HG03039 (cell line): ENCODE data around the gene ARHGAP27.
A peak's percentile ranks its signal among the peaks of the same experiment; 100 is the strongest.

Experiments used
- ATAC-seq: cut with Tn5 transposase; IDR thresholded peaks from one replicate; pipeline ENCODE4 v1.9.1; 2021; ENCODE audit warnings: mild to moderate bottlenecking, moderate library complexity; ENCODE audit not compliant: unreplicated experiment

ARHGAP27 gene

DNA sequence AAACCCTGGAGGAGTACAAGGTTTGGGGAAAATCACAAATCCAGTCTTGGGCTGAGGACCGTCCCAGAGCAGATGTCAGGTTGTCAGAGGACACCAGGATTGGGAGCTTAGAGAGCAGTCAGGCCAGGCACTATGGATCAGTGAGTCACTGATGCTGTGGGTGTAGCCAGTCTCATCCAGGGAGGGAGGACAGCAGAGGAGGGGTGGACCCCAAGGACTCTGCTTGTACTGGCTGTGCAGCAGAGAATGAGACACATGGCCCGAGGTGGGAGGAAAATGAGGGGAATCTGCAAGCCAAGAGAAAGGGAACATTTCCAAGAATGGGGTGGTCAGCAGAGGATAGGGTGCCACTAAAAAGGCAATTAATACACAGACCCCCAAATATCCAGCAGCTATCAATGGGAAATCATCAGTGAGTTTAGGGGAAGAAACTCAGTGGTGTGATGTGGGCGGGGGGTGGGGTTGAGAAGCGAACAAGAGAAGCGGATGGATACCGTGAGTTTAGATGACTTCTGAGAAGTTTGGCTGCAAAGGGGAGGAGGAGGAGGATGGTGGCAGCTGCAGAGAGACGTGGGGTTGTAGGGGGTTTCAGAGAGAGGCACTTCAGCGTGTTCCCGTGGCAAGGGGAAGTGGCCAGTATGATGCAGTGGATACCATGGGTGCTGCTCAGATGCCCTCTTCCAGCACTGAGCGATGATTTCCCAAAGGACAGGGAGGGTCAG is 43.9 kb downstream of the ARHGAP27 start:
- no peak for ATAC-seq

DNA sequence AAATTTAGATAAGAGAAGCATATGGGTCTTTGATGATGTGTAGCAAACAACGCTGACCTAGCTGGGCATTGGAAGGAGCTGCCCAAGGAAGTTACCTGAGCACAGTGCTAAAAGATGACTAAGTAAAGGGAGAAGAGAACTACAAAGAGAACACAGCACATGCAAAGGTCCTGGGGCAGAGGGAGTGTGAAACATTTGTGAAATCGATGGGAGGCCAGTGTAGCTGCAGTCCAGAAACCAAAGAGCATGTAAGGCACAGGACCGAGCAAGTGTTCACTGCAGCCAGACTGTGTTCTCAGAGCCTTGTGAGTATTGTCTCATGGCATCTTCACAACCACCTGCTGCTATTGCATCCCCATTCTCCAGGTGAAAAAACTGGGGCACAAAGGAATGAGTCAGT is 44.9 kb downstream of the ARHGAP27 start:
- no peak for ATAC-seq

DNA sequence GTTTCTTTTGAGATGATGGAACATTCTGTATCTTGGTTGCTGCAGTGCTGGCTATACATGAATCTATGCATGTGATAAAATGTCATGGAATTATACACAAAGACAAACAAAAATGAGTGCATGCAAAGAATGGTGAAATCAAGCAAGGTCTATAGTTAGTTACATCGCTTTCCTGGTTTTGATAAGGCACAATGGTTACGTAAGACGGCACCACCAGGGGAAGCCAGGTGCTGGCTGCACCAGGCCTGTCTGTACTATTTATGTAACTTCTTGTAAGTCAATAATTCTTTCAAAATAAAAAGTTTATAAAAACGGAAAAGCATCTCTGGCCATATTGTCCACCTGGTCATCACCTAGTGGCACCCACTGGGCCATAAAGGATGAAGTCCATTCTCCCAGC is 46.5 kb downstream of the ARHGAP27 start:
- ATAC-seq = no peak

DNA sequence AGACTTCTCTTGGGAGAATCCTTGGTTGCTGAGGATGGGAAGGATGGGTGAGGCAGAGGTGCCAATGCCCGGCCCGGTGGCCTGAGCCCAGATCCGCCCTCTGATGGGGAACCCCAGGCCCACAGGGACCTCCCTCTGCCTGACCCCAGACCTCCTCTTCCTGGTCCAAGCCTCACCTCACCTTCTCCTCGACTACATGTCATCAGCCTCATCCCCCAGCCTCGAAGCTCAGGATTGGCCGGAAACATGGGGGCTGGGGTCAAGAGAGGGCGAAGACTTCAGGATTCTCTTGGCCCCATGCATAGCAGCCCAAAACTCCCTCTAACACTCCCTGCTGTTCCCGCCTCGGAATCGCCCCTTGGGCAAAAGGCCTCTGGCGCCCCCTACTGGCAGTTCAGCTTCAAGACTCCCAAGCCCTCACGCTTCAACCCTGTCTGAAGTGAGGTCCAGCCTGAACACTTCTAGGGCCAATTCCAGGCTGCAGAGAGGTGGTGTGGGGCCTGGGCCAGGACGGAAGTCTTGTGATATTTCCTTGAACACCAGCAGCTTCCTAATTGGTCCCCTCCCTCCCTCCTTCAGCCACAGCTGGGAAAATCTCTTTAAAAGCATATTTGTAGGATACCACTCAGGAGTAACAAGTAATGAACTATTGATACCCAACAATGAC is 47.2 kb downstream of the ARHGAP27 start:
- peak; percentile 64 for ATAC-seq

DNA sequence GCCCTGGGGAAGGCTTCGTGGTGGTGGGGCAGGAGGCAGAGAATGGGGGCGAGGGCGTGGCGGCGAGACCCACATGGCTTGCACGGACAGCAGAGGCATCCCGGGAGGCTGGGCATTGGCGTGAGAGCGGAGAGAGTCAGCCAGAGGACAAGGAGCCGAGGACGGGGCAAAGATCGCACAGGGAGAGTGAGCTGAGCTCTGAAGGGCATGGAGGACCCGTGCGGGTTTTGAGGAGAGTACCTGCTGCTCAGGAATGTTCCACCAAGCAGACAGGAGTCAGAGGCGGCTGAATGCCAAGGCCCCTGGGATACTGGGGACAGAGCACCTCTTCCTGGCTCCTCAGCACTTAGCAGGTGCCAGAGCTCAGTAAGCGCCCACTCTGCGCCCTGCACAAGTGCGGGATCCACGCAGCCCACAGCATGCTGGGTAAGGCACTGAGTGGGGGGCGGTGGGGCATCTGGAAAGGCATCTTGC is 47.8 kb downstream of the ARHGAP27 start:
- ATAC-seq = no peak

DNA sequence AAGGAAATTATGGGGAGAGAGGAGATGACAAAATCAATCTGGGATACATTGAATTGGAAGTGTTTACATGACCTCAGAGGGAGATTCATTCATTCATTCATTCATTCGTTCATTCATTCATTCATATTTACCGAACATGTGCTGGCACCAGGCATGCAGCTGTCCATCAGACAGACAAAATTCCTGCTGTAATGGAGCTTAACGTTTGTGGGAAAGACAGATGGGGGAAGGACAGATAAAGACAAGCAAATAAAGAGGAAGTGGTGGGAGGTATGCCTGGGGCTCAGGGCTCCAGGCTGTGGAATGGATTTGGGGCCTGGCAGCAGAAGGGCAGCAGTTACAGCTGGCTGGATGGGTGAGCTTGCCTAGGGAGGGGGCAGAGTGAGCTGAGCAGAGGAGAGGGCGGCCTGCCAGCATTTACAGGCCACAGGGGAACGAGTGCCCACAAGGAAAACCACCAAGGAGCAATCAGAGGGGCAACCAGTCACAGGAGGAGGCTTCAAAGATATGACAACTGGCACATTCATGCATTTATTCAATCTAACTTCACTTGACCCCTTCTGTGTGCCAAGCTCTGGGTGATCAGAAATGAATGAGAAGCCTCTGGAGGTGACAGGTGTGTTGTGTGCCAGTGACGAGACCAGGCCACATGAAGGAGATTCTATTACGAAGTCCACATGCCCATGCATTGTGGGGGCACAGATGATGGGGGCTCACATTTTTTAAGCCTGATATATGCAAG is 48.5 kb downstream of the ARHGAP27 start:
- ATAC-seq = no peak

DNA sequence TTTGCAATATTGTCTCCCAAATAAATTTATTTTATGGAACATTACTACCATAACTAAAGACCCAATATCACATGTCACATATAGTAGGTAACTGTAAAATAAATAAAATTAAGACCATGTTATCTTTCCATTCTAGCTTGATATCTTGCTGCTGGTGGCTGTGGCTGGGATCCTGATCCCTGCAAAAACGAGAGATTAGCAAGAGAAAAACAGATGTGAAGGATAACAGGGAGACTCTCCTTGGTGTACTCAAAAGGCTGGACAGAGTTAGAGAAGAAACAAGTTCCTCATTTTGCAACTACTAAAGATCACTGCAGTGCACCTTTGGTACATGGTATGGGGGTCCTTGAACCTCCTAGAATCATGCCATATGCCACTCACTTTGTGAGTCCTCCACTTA is 49.7 kb downstream of the ARHGAP27 start:
- no peak for ATAC-seq

DNA sequence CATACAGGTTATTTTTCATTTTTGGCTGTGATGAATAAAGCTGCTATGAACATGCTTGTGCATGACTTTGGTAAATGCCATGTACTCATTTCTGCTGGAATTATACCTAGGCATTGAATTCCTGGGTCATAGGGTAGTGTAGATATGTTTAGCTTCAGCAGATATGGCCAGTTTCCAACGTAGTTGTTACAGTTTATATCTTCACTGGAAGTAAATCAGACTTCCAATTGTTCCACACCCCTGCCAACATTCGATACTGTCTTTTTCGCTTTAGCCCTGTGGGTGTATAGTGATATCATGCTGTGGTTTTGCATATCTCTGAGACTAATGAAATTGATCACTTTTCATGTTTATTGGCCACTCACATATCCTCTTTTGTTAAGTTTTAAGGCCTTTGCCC is 50.4 kb downstream of the ARHGAP27 start:
- no peak for ATAC-seq

DNA sequence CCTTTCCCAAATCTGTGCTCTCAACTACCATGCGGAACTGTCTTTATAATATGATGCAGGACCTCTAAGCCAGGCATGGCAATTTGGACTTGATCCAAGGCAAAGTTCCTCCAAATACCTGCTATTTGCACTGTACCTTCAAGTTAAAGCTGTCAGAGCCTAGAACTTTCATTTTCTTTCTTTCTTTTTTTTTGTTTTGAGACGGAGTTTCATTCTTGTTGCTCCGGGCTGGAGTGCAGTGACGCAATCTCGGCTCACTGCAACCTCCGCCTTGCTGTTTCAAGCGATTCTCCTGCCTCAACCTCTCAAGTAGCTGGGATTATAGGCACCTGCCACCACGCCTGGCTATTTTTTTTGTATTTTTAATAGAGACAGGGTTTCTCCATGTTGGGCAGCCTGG is 51.7 kb downstream of the ARHGAP27 start:
- ATAC-seq = no peak

DNA sequence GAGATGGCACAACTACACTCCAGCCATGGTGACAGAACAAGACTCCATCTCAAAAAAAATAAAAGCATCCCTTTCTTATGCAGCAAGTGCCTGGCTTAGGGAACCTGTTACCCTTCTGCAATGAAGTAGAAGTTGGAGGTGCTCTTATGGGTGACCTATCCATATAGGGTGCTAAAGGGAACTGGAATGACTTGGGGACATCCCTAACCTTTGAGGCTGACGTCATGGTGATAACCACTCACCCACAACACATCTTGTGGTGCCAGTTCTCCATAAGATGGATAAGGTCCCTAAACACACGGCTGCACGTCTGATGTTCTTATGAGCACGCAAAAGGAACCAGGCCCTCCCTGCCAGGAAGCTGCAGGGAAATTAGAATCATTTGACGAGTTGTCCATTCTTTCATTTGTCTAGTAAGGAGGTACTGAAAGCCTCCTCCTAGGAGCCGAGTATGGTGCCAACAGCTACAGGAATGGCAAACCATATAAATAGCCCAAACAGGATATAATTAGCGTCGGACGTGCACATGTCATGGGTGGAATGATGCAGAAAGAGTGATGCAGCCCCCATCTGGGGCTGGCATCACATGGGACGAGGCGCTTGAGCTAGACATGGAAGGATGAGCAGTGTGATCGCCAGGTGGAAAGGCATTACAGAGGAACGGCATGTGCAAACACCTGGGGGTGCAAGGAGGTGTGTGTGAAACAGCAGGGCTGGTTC is 52.5 kb downstream of the ARHGAP27 start:
- no peak for ATAC-seq

DNA sequence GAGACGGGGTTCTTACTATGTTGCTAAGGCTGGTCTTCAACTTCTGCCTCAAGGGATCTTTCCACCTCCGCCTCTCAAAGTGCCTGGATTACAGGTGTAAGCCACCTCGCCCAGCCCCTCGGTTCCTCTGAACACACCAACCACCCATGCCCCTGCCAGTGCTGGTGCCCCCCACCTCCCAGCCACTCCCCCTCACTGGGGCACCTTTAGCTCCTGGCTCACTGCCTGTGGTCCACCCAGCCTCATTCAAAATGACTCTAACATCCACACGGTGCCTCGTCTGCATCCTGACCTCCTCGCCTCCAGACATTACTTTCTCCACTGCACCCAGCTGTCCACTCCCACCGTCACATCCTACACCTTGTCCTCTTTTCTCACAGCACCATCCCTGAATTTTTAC is 55.3 kb downstream of the ARHGAP27 start:
- ATAC-seq = no peak

DNA sequence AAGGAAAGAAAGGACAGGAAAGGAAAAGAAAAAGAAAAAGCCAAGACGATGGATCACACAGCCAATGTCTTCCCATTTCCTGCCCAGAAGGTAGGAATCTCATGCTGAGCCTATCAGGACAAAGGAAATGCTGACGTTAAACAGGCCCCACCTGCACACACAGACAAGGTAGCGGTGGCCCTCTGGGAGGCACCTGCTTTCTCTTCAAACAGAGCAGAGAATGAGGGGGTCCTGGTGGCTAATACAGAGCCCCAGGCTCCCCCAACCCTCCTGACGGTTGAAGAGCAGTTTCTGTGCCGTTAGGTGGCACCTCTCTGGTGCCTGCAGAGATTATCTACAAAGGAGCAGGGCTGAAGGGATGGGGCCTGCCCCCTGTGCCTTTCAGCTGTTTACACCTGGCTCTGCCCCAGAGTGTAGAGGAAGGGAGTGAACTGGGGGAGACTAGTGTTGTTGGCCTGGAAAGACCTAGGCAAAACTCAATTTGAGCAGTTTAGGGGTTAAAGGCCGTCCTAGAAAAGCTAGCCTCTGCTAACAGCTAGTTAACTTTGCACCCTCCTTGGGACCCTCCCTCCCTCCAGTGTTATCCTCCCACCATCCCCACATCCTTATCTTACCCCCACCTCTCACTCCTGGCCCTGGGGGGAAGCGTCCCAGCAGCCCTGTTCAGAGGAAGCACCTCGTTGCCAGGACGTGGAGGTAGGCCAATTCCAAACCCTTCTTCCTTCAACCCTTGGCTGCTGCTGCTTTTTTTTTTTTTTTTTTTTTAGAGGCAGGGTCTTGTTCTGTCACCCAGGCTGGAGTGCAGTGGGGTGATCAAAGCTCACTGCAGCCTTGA is 56.3 kb downstream of the ARHGAP27 start:
- ATAC-seq = no peak

DNA sequence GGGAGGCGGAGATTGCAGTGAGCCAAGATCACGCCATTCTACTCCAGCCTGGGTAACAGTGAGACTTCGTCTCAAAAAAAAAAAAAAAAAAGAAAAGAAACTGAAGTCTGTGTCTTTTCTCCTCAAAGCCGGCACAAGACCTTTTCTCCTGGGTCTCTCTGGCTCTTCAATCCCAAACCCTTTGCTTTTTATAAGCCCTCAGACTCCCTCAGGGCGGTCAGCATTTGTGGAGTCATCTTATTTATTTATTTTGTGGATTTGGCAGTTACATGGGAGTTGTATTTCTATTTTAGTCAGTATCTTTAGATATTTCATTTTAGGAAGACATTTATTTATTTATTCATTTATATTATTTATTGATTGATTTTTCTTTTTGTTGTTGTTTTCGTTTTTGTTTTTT is 58.2 kb downstream of the ARHGAP27 start:
- ATAC-seq = no peak

DNA sequence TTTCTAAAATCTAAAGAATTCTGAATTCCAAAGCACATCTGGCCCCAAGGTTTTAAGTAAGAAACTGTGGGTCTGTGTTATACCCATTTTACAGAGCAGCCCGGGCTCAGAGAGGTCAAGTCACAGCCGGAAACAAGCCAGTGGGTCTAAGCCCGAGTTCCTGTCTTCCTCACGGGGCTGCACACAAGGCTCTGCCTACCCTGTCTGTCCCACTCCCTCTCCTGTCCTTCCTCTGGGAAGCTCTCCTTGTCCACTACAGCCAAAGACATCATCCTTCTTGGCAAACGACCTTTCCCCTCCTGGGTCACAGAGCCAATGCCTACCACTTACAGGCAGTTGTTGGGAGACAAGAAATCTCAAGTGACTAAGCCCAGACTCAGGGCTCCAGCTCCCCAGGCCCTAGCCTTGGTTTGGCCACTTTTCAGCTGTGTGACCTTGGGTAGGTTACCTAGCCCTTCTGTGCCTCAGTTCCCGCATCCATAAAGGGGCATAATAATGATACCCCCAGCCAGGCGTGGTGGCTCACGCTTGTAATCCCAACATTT is 60.3 kb downstream of the ARHGAP27 start:
- no peak for ATAC-seq

DNA sequence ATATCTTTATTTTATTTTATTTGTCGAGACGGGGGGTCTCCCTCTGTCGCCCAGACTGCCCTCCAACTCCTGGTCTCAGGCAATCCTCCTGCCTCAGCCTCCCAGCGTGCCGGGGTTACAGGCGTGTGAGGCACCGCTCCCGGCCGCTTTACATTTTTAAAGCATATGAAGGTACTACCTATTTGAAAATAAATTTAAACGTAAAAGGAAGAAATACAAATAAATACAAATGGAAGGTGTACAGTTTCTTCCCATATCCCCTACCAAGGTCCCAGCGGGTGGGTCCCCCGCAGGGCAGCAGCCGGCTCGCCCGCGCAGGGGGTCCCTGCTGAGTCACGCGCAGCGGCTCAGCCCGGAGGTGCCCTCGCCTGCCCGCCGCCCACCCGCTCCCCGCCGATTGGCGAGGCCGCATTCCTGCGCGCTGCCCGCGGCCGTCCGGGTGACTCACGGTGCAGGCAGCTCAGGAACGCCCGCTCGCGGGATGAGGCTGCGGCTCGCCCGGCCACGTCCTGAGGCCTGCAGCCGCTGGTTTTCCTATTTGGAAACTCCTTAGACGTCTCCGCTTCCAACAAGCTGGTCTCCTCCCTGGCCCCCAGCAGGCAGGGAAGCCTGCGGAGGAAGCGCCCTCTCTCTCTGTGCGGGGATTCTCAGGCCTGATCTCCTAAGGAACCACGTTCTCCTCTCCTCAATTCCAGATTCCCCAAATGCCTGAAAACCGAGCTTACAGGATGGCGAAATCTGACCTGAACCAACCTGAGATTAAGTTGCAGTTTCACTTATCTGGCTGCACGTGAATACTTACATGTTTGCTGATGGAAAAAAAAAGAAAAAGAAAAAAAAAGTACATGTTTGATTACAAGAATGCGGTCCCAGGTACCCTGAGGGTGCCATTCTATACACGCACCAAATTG is 61.0 kb downstream of the ARHGAP27 start:
- no peak for ATAC-seq

DNA sequence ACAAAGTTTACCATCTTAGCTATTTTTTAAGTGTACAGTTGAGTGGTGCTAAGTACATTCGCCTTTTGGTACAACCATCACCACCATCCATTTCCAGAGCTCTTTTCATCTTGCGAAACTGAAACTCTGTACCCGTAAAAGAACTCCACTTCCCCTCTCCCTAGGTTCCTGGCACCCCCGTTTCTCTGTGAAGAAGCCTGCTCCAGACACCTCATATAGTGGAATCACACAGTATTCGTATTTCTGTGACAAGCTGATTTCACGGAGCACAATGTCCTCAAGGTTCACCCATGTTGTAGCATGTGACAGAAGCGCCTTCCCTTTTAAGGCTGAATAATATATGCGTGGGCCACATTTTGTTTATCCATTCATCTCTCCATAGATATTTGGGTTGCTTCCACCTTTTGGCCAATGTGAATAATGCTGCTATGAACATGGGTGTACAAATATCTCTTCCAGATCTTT is 61.7 kb downstream of the ARHGAP27 start:
- ATAC-seq = no peak

DNA sequence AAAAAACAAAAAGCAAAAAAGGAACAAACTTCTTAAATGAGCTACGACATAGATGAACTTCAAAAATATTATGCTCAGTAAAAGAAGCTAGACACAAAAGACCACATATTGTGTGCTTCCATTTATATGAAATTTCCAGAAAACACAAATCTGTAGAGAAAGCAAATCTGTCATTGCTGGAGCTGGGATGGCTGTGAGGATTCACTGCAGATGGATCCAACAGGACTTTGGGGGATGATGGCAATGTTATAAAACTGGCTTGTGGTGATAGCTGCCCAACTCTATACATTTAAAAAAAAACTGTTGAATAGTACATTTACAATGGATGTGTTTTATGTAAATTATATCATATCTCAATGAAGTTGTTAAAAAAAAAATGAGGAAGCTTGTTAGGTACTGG is 63.2 kb downstream of the ARHGAP27 start:
- ATAC-seq = no peak

DNA sequence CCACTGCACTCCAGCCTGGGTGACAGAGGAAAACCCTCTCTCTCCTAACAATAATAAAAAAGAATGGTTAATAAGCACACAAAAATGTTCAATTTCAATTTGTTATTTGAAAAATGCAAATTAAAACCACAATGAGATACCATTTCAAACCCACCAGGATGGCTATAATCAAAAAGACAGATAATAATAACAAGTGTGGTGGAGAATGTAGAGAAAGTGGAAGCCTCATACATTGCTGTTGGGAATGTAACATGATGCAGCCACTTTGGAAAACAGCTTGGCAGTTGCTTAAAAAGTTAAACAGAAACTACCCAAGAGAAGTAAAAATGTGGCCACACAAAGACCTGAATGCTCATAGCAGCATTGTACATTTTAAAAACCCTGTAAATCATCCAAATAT is 64.0 kb downstream of the ARHGAP27 start:
- no peak for ATAC-seq

DNA sequence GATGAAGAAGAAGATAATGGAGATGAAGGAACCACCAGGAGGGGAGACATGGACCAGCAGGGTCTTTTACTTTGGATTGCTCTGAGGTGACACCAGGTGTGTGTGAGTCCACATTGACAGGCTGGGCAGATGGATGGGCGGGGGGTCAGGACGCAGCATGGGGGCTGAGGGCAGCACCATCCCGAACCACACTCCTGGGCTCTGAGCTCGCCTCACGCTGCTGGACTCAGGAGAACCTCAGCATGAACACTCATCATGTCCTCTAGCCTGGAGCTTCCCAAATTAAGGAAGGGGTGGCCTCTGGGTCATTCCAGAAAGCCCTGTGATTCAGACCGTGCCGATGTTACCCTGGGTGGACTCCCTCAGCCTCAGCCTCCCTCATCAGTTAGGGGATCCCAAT is 65.5 kb downstream of the ARHGAP27 start:
- no peak for ATAC-seq
